Activated CD4-positive, alpha-beta memory T cell treated with anti-CD3 and anti-CD28 coated beads, Interleukin-2, amount 10 ng/mL, durations not matched to agents 7 days and 5 days (primary cell): Measurements from ENCODE around the gene EVA1A. TPM values are rescaled to one million over a fixed set of nuclear protein-coding genes. Genes with fewer than 3 reads are reported as not detected.
"Not testable (repeated sequence)": the region's sequence is repeated elsewhere in the genome, so short reads cannot be mapped to it uniquely, and the experiment has no call there.

Experiments
- CTCF ChIA-PET: fragments of 350-600 bp; sonication (Branson Sonifier 250); formaldehyde crosslinking; loops from one replicate; lab custom pipeline; 2021; ENCODE audit warnings: antibody characterized with exemption, inconsistent platforms; lab: Charles Lee
- POLR2A ChIA-PET: fragments of 350-600 bp; sonication (Branson Sonifier 250); formaldehyde crosslinking; loops from one replicate; lab custom pipeline; 2021; ENCODE audit warnings: antibody characterized with exemption; lab: Charles Lee
- DNase-seq: peaks from one replicate; pipeline ENCODE4 v3.0.0-alpha.2; 2020
- H3K27ac Mint-ChIP-seq: one replicate; pipeline ENCODE4 v1.8.0; 2021; ENCODE audit warnings: mild to moderate bottlenecking, mixed read lengths
- H3K27me3 Mint-ChIP-seq: one replicate; pipeline ENCODE4 v1.8.0; 2021; ENCODE audit warnings: mixed read lengths
- H3K36me3 Mint-ChIP-seq: one replicate; pipeline ENCODE4 v1.8.0; 2021; ENCODE audit warnings: low read depth, mixed read lengths
- H3K4me1 Mint-ChIP-seq: one replicate; pipeline ENCODE4 v1.8.0; 2021; ENCODE audit warnings: mixed read lengths
- H3K4me3 Mint-ChIP-seq: one replicate; pipeline ENCODE4 v1.8.0; 2021; ENCODE audit warnings: mild to moderate bottlenecking, mixed read lengths
- H3K9me3 Mint-ChIP-seq: one replicate; pipeline ENCODE4 v1.8.0; 2021; ENCODE audit warnings: mixed read lengths
- total RNA-seq, 2 experiments: library from RNA; stranded (reverse); gene quantifications; one replicate each; pipeline ENCODE4 v1.2.3, GENCODE V29; 2021

Gene EVA1A
- total RNA-seq, 2 experiments from 2014 or later = not detected

DNA sequence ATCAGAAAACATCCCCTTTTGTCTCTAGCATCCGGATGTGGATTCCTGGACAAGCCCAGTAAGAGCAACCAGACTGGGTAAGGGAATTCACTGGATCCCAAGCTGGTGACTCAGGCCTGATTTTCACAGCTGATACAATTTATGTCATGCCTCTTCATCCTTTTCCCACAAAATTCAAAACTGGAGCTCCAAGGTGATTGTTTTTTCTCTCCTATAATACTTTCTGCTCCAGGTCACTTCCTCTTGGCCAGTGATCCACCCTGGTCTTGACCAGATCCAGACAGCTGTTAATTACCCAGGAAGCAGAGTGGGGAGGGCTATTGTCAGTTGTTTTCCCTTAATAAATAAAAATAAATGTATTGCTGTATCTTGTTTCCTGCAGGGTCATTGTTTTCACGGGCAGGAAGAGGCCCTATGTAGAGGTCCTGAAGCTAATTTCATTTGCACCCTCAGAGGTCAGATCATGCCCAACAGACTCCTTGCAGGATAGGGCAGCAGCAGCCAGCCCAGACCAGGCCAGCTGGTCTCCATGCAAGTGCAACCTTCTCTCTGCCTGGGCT lies 57.6 kb downstream of the EVA1A start:
- Mint-ChIP-seq H3K36me3 (no peaks in the 10 kb centered on the region), H3K9me3 (no peaks in the 10 kb centered on the region), H3K27me3 (peaks cover 2% of the 10 kb centered on the region), H3K4me1 (no peaks in the 10 kb centered on the region), H3K27ac (no peak overlapping the region), H3K4me3 (no peak overlapping the region)
- DNase-seq = no peak
- ChIA-PET POLR2A (no interaction called here), CTCF (no interaction called here)

DNA sequence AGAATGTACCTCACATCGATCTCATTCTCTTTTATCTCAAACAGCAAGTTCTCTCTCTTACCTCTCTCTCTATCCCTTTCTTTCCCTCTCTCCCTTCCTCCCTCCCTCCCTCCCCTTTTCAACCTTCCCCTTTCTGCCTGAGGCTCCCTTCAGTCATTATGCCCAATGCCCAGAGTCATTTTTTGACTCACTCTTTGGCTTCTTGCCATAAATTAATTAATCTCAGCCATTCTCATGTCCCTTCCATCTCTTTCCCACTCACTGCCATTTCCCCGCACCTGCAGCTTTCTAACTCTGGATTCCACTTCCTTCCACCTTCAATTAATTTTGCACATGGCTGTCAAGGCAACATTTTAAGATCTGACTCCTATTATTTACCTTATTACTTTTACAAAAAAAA lies 60.1 kb downstream of the EVA1A start:
- H3K36me3 Mint-ChIP-seq = no peaks in the 10 kb centered on the region
- ChIA-PET POLR2A (no interaction called here), CTCF (no interaction called here)
- no peaks in the 10 kb centered on the region for H3K4me1 Mint-ChIP-seq
- DNase-seq = no peak
- H3K9me3 Mint-ChIP-seq = no peaks in the 10 kb centered on the region
- H3K27me3 Mint-ChIP-seq = peaks cover 5% of the 10 kb centered on the region
- H3K27ac Mint-ChIP-seq = no peak overlapping the region
- H3K4me3 Mint-ChIP-seq = no peak overlapping the region

DNA sequence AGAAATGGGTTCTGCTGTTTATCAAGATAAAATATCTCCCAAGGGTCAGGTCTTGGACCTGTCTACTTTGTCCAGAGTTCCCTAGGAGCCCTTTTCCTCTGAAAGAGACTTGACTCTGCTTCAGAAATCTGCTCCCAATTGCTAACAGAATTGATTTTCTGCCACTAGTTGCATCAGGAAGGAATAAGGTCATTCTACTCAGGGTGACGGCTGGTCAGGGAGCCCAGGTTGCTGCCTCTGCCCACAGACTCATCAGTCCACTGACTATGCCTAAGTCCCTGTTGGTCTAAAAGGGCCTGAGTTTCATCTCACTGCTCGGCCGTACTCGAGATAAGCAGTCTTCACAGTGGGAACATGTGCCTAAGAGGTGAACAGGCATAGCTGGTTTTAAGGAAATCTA lies 61.2 kb downstream of the EVA1A start:
- H3K4me1 Mint-ChIP-seq = no peaks in the 10 kb centered on the region
- H3K27ac Mint-ChIP-seq = no peak overlapping the region
- ChIA-PET CTCF (no interaction called here), POLR2A (no interaction called here)
- peaks cover 5% of the 10 kb centered on the region for H3K27me3 Mint-ChIP-seq
- no peaks in the 10 kb centered on the region for H3K9me3 Mint-ChIP-seq
- no peak for DNase-seq
- no peak overlapping the region for H3K4me3 Mint-ChIP-seq
- H3K36me3 Mint-ChIP-seq = no peaks in the 10 kb centered on the region

DNA sequence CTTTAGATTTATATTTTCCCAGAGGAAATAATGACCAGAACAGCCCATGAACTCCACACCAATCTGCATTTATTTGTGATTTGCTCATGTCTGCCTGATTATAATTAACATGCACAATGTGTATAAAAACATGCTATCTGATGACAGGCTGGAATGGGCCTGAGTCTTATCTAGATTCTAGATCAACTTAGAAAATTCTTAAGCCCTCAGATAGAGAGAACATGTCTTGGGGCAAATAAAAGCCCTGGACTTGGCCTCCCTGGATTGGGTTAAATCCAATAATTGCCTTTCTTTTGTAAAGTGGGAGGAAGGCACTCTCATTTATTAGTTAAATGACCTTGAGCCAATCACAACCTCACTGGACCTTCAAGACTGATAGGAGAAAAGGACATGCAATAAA lies 61.8 kb downstream of the EVA1A start:
- DNase-seq = no peak
- no peaks in the 10 kb centered on the region for H3K36me3 Mint-ChIP-seq
- H3K4me3 Mint-ChIP-seq = no peak overlapping the region
- no peak overlapping the region for H3K27ac Mint-ChIP-seq
- ChIA-PET CTCF (no interaction called here), POLR2A (no interaction called here)
- no peaks in the 10 kb centered on the region for H3K9me3 Mint-ChIP-seq
- peaks cover 5% of the 10 kb centered on the region for H3K27me3 Mint-ChIP-seq
- no peaks in the 10 kb centered on the region for H3K4me1 Mint-ChIP-seq

DNA sequence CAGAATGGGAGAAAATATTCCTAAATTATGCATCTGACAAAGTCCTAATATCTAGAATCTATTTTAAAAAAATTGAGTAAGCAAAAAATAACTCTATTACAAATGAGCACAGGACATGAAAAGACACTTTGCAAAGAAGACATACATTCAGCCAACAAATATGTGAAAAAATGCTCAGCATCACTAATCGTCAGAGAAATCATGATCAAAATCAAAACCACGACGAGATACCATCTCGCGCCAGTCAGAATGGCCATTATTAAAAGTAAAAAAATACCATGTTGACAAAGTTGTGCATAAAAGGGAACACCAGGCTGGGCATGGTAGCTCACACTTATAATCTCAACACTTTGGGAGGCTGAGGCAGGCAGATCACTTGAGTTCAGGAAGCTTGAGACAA lies 63.5 kb downstream of the EVA1A start:
- Mint-ChIP-seq H3K9me3 (no peaks in the 10 kb centered on the region), H3K36me3 (no peaks in the 10 kb centered on the region), H3K4me3 (no peak overlapping the region), H3K27me3 (peaks cover 5% of the 10 kb centered on the region), H3K4me1 (no peaks in the 10 kb centered on the region), H3K27ac (no peak overlapping the region)
- POLR2A ChIA-PET = no interaction called here
- DNase-seq = no peak
- CTCF ChIA-PET = no interaction called here

DNA sequence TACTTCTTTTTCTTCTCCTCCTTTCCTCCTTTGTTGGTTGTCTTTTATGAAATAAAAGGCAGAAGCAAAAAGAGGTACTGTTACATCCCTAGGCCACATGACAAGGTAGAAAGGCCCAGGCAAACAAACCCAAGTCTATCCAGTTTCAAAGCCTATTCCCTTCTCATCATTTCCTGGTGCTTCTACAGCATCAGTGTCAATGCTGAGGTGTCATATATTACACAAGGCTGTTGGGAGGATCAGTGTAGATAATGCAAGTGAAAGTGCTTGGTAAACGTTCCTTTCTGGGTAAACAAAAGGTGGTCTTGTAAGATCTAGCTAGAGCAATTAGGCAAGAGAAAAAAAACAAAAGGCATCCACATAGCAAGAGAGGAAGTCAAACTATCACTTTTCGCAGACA lies 64.9 kb downstream of the EVA1A start:
- ChIA-PET POLR2A (no interaction called here), CTCF (no interaction called here)
- no peaks in the 10 kb centered on the region for H3K36me3 Mint-ChIP-seq
- no peak overlapping the region for H3K27ac Mint-ChIP-seq
- no peak for DNase-seq
- peaks cover 3% of the 10 kb centered on the region for H3K27me3 Mint-ChIP-seq
- H3K9me3 Mint-ChIP-seq = no peaks in the 10 kb centered on the region
- no peaks in the 10 kb centered on the region for H3K4me1 Mint-ChIP-seq
- no peak overlapping the region for H3K4me3 Mint-ChIP-seq

DNA sequence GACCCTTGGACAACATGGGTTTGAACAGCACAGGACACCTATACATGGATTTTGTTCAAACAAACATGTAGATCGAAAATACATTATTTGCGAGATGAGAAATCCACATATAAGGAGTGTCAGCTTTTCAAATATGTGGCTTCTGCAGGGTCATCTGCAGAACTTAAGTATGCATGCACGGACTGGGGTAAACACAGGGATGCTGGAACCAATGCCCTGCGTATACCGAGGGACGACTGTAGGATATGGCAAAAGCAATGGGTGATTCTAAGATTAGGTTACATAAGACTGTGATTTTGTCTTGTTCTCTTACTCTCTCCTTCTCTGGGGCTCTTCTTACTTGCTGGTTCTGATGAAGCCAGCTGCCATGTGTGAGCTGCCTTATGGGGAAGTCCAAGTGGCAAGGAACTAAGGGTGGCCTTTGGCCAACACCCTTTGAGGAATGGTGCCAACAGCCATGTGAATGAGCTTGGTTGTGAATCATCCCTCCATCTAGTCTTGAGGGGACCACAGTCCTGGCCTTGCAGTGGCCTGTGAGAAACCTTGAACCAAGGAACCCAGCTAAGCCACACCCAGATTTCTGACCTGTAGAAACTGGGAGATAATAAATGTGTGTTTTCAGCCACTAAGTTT lies 66.5 kb downstream of the EVA1A start:
- Mint-ChIP-seq H3K4me1 (no peaks in the 10 kb centered on the region), H3K36me3 (no peaks in the 10 kb centered on the region), H3K27me3 (peaks cover 3% of the 10 kb centered on the region), H3K4me3 (no peak overlapping the region), H3K27ac (no peak overlapping the region), H3K9me3 (no peaks in the 10 kb centered on the region)
- CTCF ChIA-PET = no interaction called here
- DNase-seq = no peak
- POLR2A ChIA-PET = no interaction called here

DNA sequence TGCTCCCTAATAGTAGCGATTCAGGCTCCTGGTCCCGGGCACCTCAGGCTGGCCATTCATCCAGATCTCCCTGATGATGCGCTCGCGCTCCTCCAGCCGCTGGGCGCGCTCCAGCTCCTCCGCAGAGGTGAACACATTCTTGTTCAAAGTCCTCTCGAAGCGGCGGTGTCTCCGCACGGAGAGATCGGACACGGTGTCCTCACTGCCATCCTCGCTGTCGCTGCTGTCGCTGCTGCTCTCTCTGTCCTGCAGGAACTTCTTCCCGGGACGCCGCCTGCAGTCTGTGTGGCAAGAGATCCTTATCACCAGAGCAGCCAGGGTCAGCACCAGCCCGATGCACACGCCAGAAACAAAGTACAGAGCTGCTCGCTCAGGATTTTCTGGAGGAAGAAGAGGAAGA lies 67.5 kb downstream of the EVA1A start:
- CTCF ChIA-PET = no interaction called here
- no peaks in the 10 kb centered on the region for H3K36me3 Mint-ChIP-seq

DNA sequence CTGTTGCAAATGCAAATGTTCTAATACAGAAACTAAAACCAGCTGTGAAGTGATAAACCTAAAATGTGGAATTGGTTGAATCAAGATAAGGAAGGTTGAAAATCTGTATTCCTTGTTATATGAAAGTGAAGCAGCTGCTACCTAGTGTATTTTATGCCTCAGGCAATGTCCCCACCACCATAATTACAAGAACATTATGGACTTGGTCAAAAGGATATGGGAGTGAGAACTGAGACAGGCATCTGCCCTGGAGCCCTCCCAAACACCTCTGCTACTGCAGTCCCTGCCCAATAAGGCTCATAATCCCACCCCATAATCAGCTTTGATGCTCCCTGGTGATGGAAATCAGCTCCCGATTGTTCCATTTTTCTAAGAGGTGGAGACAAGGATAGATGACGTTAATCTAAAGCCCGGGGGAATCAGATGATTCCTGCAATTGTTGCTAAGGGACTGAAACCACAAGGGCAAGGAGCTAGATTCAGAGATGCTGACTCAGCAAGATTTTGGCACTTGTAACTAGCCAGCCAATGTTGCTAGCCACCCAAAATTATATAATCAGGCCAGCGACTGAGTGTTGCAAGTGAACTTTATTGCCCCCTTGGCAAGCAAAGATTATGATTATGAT lies 69.5 kb downstream of the EVA1A start:
- ChIA-PET CTCF (no interaction called here), POLR2A (no interaction called here)
- Mint-ChIP-seq H3K4me3 (no peak overlapping the region), H3K4me1 (no peaks in the 10 kb centered on the region), H3K9me3 (no peaks in the 10 kb centered on the region), H3K27me3 (peaks cover 8% of the 10 kb centered on the region), H3K36me3 (no peaks in the 10 kb centered on the region), H3K27ac (no peak overlapping the region)
- no peak for DNase-seq

More for the DNA sequence above, 67.5 kb downstream of the EVA1A start:
- POLR2A ChIA-PET = no interaction called here
- H3K27ac Mint-ChIP-seq = no peak overlapping the region
- no peak overlapping the region for H3K4me3 Mint-ChIP-seq
- no peak for DNase-seq
- no peaks in the 10 kb centered on the region for H3K4me1 Mint-ChIP-seq
- no peaks in the 10 kb centered on the region for H3K9me3 Mint-ChIP-seq
- H3K27me3 Mint-ChIP-seq = peaks cover 6% of the 10 kb centered on the region

DNA sequence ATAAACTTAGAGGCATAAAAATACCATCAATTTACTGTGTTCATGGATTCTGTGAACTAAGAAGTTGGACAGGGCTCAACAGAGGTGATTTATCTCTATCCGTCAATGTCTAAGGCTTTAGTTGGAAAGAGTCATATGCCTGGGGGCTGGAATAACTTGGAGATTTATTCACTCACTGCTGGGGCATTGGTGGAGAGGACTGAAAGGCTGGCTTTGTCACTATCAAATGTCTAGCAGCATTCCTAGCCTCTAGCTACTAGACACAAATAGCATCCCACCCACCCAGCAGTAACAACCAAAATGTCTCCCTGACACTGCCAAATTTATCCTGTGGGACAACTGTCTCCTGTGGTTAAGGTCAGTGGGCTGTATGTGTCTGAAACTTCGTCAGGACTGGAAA lies 71.0 kb downstream of the EVA1A start:
- no peak overlapping the region for H3K4me3 Mint-ChIP-seq
- POLR2A ChIA-PET = no interaction called here

DNA sequence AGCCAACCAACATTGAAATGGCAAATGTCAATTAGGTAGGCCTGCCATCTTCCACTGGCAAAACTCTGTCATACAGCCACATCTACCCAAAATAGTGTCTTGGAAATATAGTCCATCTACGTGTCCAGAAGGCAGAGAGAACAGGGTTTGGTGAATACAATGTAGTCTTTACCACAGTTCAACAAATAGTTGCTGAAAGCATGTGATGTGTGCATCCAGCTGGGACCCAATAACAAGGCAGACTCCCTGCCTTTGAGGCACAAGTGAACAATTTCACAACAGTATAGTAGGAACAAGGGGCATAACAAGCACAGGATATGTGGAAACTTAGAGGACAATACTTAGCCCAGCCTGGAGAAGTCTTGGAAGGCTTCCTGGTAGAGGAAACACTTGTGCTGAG lies 72.6 kb downstream of the EVA1A start:
- Mint-ChIP-seq H3K9me3 (no peaks in the 10 kb centered on the region), H3K36me3 (no peaks in the 10 kb centered on the region), H3K4me3 (no peak overlapping the region), H3K27ac (no peak overlapping the region), H3K27me3 (peaks cover 8% of the 10 kb centered on the region), H3K4me1 (no peaks in the 10 kb centered on the region)
- DNase-seq = no peak
- ChIA-PET POLR2A (no interaction called here), CTCF (no interaction called here)

More for the DNA sequence above, 71.0 kb downstream of the EVA1A start:
- DNase-seq = no peak
- Mint-ChIP-seq H3K4me1 (no peaks in the 10 kb centered on the region), H3K27me3 (peaks cover 5% of the 10 kb centered on the region), H3K36me3 (no peaks in the 10 kb centered on the region), H3K9me3 (no peaks in the 10 kb centered on the region), H3K27ac (no peak overlapping the region)
- CTCF ChIA-PET = no interaction called here

DNA sequence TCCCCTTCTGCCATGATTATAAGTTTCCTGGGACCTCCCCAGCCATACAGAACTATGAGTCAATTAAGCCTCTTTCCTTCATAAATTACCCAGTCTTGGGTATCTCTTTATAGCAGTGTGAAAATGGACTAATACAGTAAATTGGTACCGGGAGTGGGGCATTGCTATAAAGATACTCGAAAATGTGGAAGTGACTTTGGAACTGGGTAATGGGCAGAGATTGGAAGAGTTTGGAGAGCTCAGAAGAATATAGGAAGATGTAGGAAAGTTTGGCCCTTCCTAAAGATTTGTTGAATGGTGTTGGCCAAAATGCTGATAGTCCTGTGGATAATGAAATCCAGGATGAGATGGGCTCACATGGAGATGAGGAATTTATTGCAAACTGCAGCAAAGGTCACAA lies 74.0 kb downstream of the EVA1A start:
- H3K27ac Mint-ChIP-seq, POLR2A ChIA-PET, H3K36me3 Mint-ChIP-seq, H3K27me3 Mint-ChIP-seq, H3K4me3 Mint-ChIP-seq, H3K9me3 Mint-ChIP-seq, H3K4me1 Mint-ChIP-seq, DNase-seq, CTCF ChIA-PET: not testable (repeated sequence)

DNA sequence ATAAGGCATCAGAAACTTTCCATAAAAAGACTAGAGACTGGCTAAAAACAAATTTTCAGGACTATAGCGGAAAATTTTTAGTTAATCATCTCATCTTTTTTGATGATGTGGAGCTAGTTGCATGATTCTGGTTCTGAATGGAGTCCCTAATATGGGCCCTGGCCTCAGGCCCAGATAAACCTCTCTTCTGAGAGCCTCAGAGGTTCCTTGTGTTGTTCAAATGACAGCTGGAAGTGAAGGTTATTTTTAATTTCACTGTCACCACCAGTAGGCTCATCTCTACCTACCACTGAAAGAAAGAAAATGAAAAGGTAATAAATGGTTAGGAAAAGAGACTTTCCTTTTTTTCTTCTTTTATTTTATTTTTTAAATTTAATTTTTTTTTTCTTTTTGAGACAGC lies 75.9 kb downstream of the EVA1A start:
- H3K4me1 Mint-ChIP-seq = no peaks in the 10 kb centered on the region
- peaks cover 10% of the 10 kb centered on the region for H3K27me3 Mint-ChIP-seq
- H3K36me3 Mint-ChIP-seq = no peaks in the 10 kb centered on the region
- H3K9me3 Mint-ChIP-seq = no peaks in the 10 kb centered on the region
- CTCF ChIA-PET = no interaction called here
- H3K4me3 Mint-ChIP-seq = no peak overlapping the region
- H3K27ac Mint-ChIP-seq = no peak overlapping the region
- POLR2A ChIA-PET = no interaction called here
- no peak for DNase-seq

DNA sequence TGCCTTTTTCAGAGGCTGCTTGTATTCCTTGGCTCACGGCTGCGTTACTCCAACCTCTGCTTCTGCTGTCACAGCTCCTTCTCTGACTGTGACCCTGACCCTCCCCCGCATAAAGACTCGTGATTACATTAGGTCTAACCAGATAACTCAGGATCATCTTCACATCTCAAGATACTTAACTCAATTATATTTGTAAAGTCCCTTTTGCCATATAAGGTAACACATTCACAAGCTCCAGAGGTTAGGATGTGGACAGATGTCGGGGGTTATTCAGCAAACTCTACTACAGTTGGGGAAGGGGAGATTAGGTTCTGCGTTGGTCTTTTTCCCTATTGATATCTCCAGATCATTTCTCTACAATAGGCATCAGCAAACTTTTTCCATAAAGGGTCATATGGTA lies 76.9 kb downstream of the EVA1A start:
- H3K36me3 Mint-ChIP-seq = no peaks in the 10 kb centered on the region

More for the DNA sequence above, 76.9 kb downstream of the EVA1A start:
- H3K27ac Mint-ChIP-seq = no peak overlapping the region
- CTCF ChIA-PET = no interaction called here
- POLR2A ChIA-PET = no interaction called here
- H3K9me3 Mint-ChIP-seq = no peaks in the 10 kb centered on the region
- H3K27me3 Mint-ChIP-seq = peaks cover 8% of the 10 kb centered on the region
- no peak overlapping the region for H3K4me3 Mint-ChIP-seq
- DNase-seq = no peak
- no peaks in the 10 kb centered on the region for H3K4me1 Mint-ChIP-seq
